ENCODE measurements around the gene TOPBP1.

GRCh38 chr3:133576169-133576568 is 85.6 kb downstream of the TOPBP1 start:
- TF ChIP-seq CTCF (IDR thresholded peaks at IDR 0.05) (no peak), ESRRA (CRISPR knock-in tag; IDR thresholded peaks at IDR 0.05; ENCODE audit: borderline replicate concordance) (no peak), ZNF219 (CRISPR knock-in tag; IDR thresholded peaks at IDR 0.05; ENCODE audit: borderline replicate concordance) (no peak), FOXP1 (CRISPR knock-in tag; IDR thresholded peaks at IDR 0.05; ENCODE audit: borderline replicate concordance) (no peak), ATF6 (CRISPR knock-in tag; IDR thresholded peaks at IDR 0.05) (no peak), USF2 (CRISPR knock-in tag; IDR thresholded peaks at IDR 0.05) (no peak)
- TF ChIP-seq, protein P1, sequence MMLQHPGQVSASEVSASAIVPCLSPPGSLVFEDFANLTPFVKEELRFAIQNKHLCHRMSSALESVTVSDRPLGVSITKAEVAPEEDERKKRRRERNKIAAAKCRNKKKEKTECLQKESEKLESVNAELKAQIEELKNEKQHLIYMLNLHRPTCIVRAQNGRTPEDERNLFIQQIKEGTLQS (CRISPR knock-in tag; conservative IDR thresholded peaks at IDR 0.05) = no peak
